WI38 (cell line): Measurements from ENCODE around the gene CMYA5.

ENCODE experiments used
- H3K4me3 ChIP-seq: 2 replicates; pipeline ENCODE4 v1.5.1; 2011; ENCODE audit warnings: low read depth, mild to moderate bottlenecking, control low read depth, low read length
- TF ChIP-seq, protein P1 (sequence below): IDR thresholded peaks from 2 replicates; pipeline ENCODE4 v1.5.1; 2012; ENCODE audit warnings: low read depth, mild to moderate bottlenecking, control low read depth, low read length

The CMYA5 gene

DNA sequence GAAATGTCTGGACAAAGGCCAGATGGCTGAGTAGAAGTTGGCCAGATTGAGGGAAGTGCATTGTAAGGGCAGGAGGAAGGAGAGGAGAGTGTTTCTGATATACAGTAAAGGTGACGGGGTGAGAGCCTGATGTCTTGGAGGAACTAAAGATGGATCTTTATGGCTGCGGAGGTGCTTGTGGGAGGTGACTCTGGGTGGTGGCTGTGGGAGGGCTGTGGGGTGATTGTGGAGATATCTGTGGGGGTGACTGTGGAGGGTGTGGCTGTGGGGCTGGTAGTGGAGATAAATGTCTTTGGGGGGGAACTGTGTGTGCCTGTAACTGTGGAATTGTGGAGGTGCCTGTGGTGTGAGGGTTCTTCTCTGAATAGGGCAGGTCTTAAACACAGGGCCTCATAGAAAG, 121.4 kb downstream of the CMYA5 start:
- H3K4me3 ChIP-seq: no peak overlapping the region
- TF ChIP-seq, protein P1, sequence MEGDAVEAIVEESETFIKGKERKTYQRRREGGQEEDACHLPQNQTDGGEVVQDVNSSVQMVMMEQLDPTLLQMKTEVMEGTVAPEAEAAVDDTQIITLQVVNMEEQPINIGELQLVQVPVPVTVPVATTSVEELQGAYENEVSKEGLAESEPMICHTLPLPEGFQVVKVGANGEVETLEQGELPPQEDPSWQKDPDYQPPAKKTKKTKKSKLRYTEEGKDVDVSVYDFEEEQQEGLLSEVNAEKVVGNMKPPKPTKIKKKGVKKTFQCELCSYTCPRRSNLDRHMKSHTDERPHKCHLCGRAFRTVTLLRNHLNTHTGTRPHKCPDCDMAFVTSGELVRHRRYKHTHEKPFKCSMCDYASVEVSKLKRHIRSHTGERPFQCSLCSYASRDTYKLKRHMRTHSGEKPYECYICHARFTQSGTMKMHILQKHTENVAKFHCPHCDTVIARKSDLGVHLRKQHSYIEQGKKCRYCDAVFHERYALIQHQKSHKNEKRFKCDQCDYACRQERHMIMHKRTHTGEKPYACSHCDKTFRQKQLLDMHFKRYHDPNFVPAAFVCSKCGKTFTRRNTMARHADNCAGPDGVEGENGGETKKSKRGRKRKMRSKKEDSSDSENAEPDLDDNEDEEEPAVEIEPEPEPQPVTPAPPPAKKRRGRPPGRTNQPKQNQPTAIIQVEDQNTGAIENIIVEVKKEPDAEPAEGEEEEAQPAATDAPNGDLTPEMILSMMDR: no peak

DNA sequence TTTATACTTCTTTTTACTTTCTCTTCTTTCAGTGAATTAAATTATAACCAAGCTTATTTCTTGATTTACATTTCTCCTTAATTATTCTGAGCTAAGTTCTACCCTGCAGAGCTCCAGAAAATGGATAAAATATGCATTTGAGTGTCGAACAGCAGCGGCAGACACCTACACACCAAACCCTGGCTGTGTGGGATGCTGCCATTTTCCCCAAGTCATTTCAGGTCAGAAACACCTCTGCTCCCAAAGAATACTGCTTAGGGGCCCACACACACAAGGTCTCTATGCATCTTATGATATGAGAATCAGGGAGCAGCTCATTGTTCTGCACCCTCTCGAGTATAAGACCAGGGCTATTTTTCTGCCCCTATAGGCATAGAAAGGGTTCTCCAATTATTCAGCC, 122.3 kb downstream of the CMYA5 start:
- TF ChIP-seq, protein P1: no peak
- no peak overlapping the region for H3K4me3 ChIP-seq

DNA sequence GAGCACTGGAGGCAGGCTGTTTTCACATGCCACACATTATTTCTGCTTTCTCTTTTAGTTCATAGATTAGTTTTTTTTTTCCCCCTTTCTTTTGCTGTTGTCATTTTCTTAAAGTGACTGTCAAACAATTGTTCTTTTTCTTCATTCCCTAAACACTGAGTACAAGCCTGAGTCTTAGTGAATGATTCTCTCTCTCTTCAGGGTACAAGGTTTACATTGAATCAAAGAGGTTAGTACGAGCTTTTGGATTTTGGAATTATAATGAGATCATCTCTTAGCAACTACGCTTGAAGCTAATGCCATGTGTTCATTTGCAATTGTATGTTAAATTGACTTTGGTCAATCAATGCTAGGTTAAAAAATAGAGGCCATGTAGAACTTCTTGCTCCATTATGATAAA, 125.1 kb downstream of the CMYA5 start:
- no peak overlapping the region for H3K4me3 ChIP-seq
- TF ChIP-seq, protein P1: no peak

DNA sequence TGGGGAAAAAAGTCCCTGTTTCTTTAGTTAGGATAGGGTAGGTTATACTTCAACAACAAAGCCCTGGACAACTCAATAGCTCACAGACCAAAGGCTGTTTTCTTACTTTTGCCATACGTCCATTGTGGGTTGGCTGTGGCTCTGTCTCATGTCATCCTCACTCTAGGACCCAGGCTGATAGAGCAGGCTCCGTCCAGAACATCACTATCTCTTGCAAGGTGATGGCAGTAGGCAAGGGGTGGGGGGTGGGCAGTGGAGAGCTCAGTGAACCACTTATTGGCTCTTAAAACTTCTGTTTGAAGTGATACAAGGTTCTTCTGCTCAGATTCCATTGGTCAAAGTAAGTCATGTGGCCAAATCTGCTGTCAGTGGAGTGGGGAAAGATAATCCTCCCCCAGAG, 126.4 kb downstream of the CMYA5 start:
- no peak overlapping the region for H3K4me3 ChIP-seq
- TF ChIP-seq, protein P1: no peak

DNA sequence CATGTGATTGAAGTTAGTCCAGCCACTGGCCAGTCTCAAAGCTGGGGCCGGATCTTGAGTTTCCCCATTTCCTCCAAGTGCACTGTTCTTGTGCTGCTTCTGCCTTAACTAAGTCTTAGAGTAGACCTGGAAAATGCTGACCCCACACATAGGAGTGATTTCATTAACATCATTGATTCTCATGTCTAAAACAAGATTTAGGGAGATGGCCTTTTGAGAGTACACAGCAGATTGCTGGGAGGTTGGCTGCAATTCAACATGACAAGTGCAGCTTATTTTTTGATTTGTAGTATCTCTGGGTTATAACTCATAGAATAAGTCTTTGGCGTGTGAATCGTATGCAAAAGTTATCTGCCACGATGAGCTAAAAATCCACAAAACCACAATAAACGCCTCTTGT, 131.0 kb downstream of the CMYA5 start:
- no peak overlapping the region for H3K4me3 ChIP-seq
- TF ChIP-seq, protein P1: no peak

DNA sequence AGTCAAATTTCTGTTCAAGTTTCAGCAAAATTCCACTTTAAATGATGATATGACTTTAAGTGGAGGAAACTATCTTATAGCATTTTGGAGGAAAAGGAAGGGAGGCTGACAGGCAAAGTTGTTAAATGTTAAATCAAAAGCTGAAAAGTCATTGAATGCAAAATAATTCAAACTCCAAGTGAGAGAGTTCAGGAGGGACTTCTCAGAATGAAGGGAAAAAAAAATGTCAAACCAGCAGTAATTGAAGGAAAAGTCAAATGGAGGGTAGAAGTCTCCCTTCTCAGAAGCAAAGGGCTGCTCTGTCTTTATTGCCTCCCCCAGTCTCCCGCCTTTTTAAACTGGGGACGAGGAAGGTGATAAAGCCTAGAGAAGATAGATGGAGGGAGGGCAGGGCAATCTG, 134.8 kb downstream of the CMYA5 start:
- no peak overlapping the region for H3K4me3 ChIP-seq
- TF ChIP-seq, protein P1: no peak

DNA sequence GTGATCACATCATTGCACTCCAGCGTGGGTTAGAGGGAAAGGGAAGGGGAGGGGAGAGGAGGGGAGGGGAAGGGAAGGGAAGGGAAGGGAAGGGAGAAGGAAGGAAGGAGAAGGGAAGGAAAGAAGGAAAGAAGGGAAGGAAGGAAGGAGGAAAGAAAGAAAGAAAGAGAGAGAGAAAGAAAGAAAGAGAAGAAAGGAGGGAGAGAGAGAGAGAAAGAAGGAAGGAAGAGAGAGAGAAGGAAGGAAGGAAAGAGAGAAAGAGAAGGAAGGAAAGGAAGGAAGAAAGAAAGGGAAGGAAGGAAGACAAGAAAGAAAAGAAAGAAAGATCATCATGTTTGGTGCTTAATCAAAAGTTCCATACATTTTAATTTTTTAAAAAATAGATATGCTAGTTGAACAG, 136.2 kb downstream of the CMYA5 start:
- no peak overlapping the region for H3K4me3 ChIP-seq
- TF ChIP-seq, protein P1: no peak
